Measurements from ENCODE around the gene EEPD1.

The EEPD1 gene

DNA sequence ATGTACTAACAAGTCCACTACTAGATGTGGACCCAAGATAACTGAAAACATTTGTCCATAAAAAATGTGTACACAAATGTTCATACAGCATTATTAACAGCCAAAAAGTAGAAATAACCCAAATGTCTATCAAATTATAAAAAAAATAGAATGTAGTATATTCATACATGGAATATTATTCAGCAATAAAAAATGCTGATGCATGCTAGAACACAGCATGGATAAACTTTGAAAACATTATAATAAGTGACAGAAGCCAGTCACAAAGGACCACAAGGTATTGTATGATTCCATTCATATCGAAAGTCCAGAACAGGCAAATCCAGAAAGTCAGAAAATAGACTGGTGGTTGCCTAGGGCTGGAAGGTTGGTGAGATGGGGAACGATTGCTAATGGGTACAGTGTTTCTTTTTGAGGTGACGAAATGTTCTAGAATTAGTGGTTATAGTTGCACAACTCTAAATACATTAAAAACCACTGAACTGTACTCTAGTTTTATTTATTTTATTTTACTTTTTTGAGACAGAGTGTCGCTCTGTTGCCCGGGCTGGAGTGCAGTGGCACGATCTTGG, 193.3 kb downstream of the EEPD1 start:
- DNase-seq, result peak; percentile 18

- DNase-seq, result no peak
Measured at GRCh38 chr7:36348256-36348655, 195.2 kb downstream of the EEPD1 start.

DNA sequence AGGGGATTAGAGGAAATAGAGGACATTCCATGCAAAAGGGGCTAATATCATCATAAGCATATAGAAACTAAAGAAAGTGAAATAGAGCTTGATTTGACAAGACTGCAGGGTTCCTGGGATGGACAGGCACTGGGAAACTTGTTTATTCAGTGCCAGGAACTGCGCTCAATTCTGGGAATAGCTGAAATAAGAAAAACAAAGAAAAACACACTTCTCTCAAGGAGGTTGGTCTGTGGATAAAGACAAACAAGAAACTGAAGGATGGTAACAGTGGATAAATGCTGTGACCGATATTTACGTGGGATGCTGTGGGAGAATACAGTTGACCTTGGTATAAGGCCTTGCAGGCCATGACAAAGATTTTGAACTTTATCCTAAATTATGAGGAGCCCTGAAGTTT, 195.7 kb downstream of the EEPD1 start:
- DNase-seq, result no peak

GRCh38 chr7:36349626-36350025, 196.6 kb downstream of the EEPD1 start:
- DNase-seq, result no peak
